B cell (primary cell): Measurements from ENCODE around the gene PDE4A. TPM values are rescaled to one million over a fixed set of nuclear protein-coding genes. Genes with fewer than 3 reads are reported as not detected.

Experiments
- ATAC-seq: fragments of 200-7000 bp; cut with Tn5 transposase; one replicate; pipeline ENCODE4 v1.10.0; 2021; ENCODE audit warnings: low read depth, mild to moderate bottlenecking, moderate number of reproducible peaks, moderate library complexity
- CTCF ChIA-PET: fragments of 350-600 bp; sonication (Branson Sonifier 250); formaldehyde crosslinking; loops from one replicate; lab custom pipeline; 2021; ENCODE audit warnings: antibody characterized with exemption, inconsistent platforms; lab: Charles Lee
- POLR2A ChIA-PET: fragments of 350-600 bp; sonication (Branson Sonifier 250); formaldehyde crosslinking; loops from one replicate; lab custom pipeline; 2021; ENCODE audit warnings: antibody characterized with exemption; lab: Charles Lee
- DNase-seq: peaks from one replicate; pipeline ENCODE4 v3.0.0; 2013
- H2AFZ ChIP-seq: 2 replicates; pipeline ENCODE4 v1.6.1; 2012; ENCODE audit warnings: mild to moderate bottlenecking, low read depth, low read length; ENCODE audit not compliant: insufficient read depth, poor library complexity, severe bottlenecking
- H3K27ac ChIP-seq, 2 donors: 1 replicate in 1 of 2; 2 replicates in 1 of 2; pipeline ENCODE4 v1.5.1; 2012 to 2013; ENCODE audit warnings: low read length in 2 of 2, mild to moderate bottlenecking in 2 of 2, moderate library complexity in 1 of 2
- H3K27me3 ChIP-seq, 4 experiments: fragments of 200-600 bp in 1 of 4; sonication (generic) in 1 of 4; replicated peaks in 1 of 4; 1 replicate in 2 of 4; 2 replicates in 2 of 4; pipeline versions ENCODE4 v1.6.1 to v1.7.0; 2013 to 2016; ENCODE audit warnings: low read length in 3 of 4, mild to moderate bottlenecking in 2 of 4, mixed read lengths in 1 of 4, moderate library complexity in 1 of 4; ENCODE audit not compliant: insufficient read depth in 4 of 4, control insufficient read depth in 3 of 4; ENCODE audit errors: control extremely low read depth in 1 of 4
- H3K36me3 ChIP-seq, 2 experiments: replicated peaks in 1 of 2; 1 replicate in 1 of 2; 2 replicates in 1 of 2; pipeline versions ENCODE4 v1.6.1 to v1.7.1; 2013; ENCODE audit warnings: low read length in 1 of 2; ENCODE audit not compliant: insufficient read depth in 2 of 2, control insufficient read depth in 1 of 2; ENCODE audit errors: control extremely low read depth in 1 of 2, extremely low read depth in 1 of 2
- H3K4me1 ChIP-seq, 2 donors: fragments of 200-600 bp in 1 of 2; sonication (generic) in 1 of 2; 1 replicate in 1 of 2; 2 replicates in 1 of 2; pipeline versions ENCODE4 v1.5.1 to v1.6.1; 2013 to 2017; ENCODE audit warnings: low read length in 2 of 2; ENCODE audit not compliant: control insufficient read depth in 2 of 2, insufficient read depth in 2 of 2
- H3K4me2 ChIP-seq: replicated peaks from 2 replicates; pipeline ENCODE3; 2012; ENCODE audit warnings: mild to moderate bottlenecking, low read depth, low read length; ENCODE audit not compliant: poor library complexity, severe bottlenecking
- H3K4me3 ChIP-seq, 5 experiments: fragments of 200-600 bp in 1 of 5; sonication (generic) in 1 of 5; 1 replicate in 3 of 5; 2 replicates in 2 of 5; pipeline versions ENCODE4 v1.5.1 to v1.7.0; 2011 to 2016; ENCODE audit warnings: low read length in 4 of 5, mild to moderate bottlenecking in 4 of 5, low read depth in 2 of 5, control low read depth in 1 of 5, moderate library complexity in 1 of 5; ENCODE audit not compliant: insufficient read depth in 1 of 5; ENCODE audit errors: control extremely low read depth in 1 of 5, extremely low read depth in 1 of 5
- H3K79me2 ChIP-seq: fragments of 200-600 bp; sonication (generic); one replicate; pipeline ENCODE4 v1.6.0; 2016; ENCODE audit warnings: low read length; ENCODE audit not compliant: control insufficient read depth, insufficient read depth
- H3K9ac ChIP-seq: fragments of 200-600 bp; sonication (generic); 2 replicates; pipeline ENCODE4 v1.6.1; 2017; ENCODE audit warnings: mild to moderate bottlenecking, low read length, moderate library complexity
- H3K9me3 ChIP-seq, 3 donors: one replicate each; pipeline versions ENCODE4 v1.6.1 to v1.7.1; 2013; ENCODE audit warnings: low read length in 2 of 3; ENCODE audit not compliant: control insufficient read depth in 2 of 3, insufficient read depth in 1 of 3; ENCODE audit errors: control extremely low read depth in 1 of 3
- H4K20me1 ChIP-seq: 2 replicates; pipeline ENCODE4 v1.6.0; 2012; ENCODE audit warnings: mild to moderate bottlenecking, low read length; ENCODE audit not compliant: insufficient read depth, control insufficient read depth, poor library complexity, severe bottlenecking
- H3K27ac Mint-ChIP-seq: one replicate; pipeline ENCODE4 v1.8.0; 2021; ENCODE audit warnings: mixed read lengths
- H3K27me3 Mint-ChIP-seq: one replicate; pipeline ENCODE4 v1.8.0; 2021; ENCODE audit warnings: mixed read lengths
- H3K4me1 Mint-ChIP-seq: one replicate; pipeline ENCODE4 v1.8.0; 2021; ENCODE audit warnings: mixed read lengths
- H3K4me3 Mint-ChIP-seq: one replicate; pipeline ENCODE4 v1.8.0; 2021; ENCODE audit warnings: mixed read lengths
- H3K9me3 Mint-ChIP-seq: one replicate; pipeline ENCODE4 v1.8.0; 2022; ENCODE audit warnings: mixed read lengths; ENCODE audit not compliant: insufficient read depth
- EZH2 ChIP-seq: IDR thresholded peaks from 2 replicates; pipeline ENCODE4 v1.6.1; 2012; ENCODE audit warnings: borderline replicate concordance, low read depth, mild to moderate bottlenecking, moderate library complexity, low read length; ENCODE audit not compliant: insufficient read depth, poor library complexity, severe bottlenecking
- WGBS: methylation state at CpG from one replicate; pipeline ENCODE4 v1.1.5; 2013; ENCODE audit warnings: missing lambda C conversion rate; ENCODE audit not compliant: insufficient coverage; 5-methylcytosine and 5-hydroxymethylcytosine counted together
- intact Hi-C: fragments of 100-400 bp; cut with micrococcal nuclease; formaldehyde crosslinking; loops from one replicate; pipeline ENCODE4 v1.10.0; 2022
- polyA plus RNA-seq: library from polyadenylated mRNA; depleted of rRNA; stranded (reverse); fragments of >200 nt; gene quantifications from 2 replicates; pipeline ENCODE4 v1.2.3, GENCODE V29; 2012
- total RNA-seq, 2 donors: library from RNA; stranded (reverse); fragments of 120-200 nt in 1 of 2; gene quantifications; 1 replicate in 1 of 2; 2 replicates in 1 of 2; pipeline versions ENCODE4 v1.2.3 to v1.2.4, GENCODE V29; 2013 to 2022
- TF ChIP-seq, protein P1 (sequence below): fragments of 200-600 bp; IDR thresholded peaks from one replicate; pipeline ENCODE4 v1.8.0; 2022; ENCODE audit warnings: antibody characterized with exemption, mild to moderate bottlenecking

Gene PDE4A
- total and polyA plus RNA-seq, 2 donors (not counting 1 experiment from before 2014, with no cell fraction given): 1.5 to 10.9 TPM

- Histone ChIP-seq H3K4me3 (peak overlapping the region in 3 of 5 experiments; percentile 8 to 47 (median 23)), H3K27ac (no peak overlapping the region), H3K79me2 (no peaks in the 10 kb centered on the region), H2AFZ (no peak overlapping the region), H3K9ac (peak overlapping the region; percentile 62), H3K9me3 (peaks cover 0 to 35% (median 0%) of the 10 kb centered on the region in 3 donors), H3K36me3 (no peaks in the 10 kb centered on the region), H3K27me3 (peaks cover 0 to 70% (median 41%) of the 10 kb centered on the region in 4 experiments), H4K20me1 (no peaks in the 10 kb centered on the region), H3K4me1 (peaks cover 74 to 77% of the 10 kb centered on the region in 2 donors), H3K4me2 (peak overlapping the region; percentile 79)
- POLR2A ChIA-PET: interaction anchor here (0.6 to 1.9 kb wide), 2 partner anchors 15 to 320 kb away, joined by 5 to 8 read pairs; partner anchors contain the start of gene CDC37
- H3K27me3 Mint-ChIP-seq: peaks cover 43% of the 10 kb centered on the region
- TF ChIP-seq EZH2: no peak
- TF ChIP-seq, protein P1, sequence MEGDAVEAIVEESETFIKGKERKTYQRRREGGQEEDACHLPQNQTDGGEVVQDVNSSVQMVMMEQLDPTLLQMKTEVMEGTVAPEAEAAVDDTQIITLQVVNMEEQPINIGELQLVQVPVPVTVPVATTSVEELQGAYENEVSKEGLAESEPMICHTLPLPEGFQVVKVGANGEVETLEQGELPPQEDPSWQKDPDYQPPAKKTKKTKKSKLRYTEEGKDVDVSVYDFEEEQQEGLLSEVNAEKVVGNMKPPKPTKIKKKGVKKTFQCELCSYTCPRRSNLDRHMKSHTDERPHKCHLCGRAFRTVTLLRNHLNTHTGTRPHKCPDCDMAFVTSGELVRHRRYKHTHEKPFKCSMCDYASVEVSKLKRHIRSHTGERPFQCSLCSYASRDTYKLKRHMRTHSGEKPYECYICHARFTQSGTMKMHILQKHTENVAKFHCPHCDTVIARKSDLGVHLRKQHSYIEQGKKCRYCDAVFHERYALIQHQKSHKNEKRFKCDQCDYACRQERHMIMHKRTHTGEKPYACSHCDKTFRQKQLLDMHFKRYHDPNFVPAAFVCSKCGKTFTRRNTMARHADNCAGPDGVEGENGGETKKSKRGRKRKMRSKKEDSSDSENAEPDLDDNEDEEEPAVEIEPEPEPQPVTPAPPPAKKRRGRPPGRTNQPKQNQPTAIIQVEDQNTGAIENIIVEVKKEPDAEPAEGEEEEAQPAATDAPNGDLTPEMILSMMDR: peak; percentile 12
- no peaks in the 10 kb centered on the region for H3K9me3 Mint-ChIP-seq
- intact Hi-C loops: loop anchor here (5.0 kb wide), 1 partner anchor 148 kb away; the partner anchor contains the start of genes CDKN2D and KRI1
- DNase-seq (no peak), ATAC-seq (no peak)
- CTCF ChIA-PET: interaction anchor here (1.5 to 18.8 kb wide), 4 partner anchors 9 to 64 kb away, joined by 3 to 282 read pairs (median 80); partner anchors contain the start of gene CDC37
- under 1% methylated on average over 29 of the region's 40 CpGs for WGBS
- peaks cover 68% of the 10 kb centered on the region for H3K4me1 Mint-ChIP-seq
- peak overlapping the region; percentile 78 for H3K27ac Mint-ChIP-seq
- H3K4me3 Mint-ChIP-seq: peak overlapping the region; percentile 81
These were observed 1.1 kb upstream of the PDE4A start for GRCh38 chr19:10419200-10419645.
